Measurements from ENCODE around the gene CCR8.

DNA sequence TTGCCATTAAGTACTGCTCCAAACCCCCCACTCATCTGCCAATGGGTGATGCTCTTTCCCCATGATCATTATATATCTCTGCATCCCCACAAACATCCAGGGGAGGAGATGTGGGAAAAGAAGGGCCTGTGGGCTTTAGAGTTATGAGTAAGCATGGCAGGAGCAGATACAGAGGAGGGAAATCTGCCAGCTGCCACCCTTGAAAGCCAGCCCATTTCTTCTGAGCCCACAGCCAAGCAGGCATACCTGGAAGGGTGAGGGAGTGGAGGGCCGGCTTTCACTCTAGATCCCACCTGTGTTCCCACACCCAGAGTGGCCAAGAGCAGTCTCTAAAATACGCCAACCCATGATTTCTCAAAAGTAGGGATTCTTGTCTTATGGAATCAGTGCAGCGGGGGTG is 51.9 kb downstream of the CCR8 start:
- TF ChIP-seq, protein P1, sequence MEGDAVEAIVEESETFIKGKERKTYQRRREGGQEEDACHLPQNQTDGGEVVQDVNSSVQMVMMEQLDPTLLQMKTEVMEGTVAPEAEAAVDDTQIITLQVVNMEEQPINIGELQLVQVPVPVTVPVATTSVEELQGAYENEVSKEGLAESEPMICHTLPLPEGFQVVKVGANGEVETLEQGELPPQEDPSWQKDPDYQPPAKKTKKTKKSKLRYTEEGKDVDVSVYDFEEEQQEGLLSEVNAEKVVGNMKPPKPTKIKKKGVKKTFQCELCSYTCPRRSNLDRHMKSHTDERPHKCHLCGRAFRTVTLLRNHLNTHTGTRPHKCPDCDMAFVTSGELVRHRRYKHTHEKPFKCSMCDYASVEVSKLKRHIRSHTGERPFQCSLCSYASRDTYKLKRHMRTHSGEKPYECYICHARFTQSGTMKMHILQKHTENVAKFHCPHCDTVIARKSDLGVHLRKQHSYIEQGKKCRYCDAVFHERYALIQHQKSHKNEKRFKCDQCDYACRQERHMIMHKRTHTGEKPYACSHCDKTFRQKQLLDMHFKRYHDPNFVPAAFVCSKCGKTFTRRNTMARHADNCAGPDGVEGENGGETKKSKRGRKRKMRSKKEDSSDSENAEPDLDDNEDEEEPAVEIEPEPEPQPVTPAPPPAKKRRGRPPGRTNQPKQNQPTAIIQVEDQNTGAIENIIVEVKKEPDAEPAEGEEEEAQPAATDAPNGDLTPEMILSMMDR (conservative IDR thresholded peaks at IDR 0.05; ENCODE audit: low read depth, low read length) = no peak
- no peak for TF ChIP-seq EZH2 (IDR thresholded peaks at IDR 0.05; ENCODE audit: low read length, unreplicated experiment)

Data from PC-3 (cell line).